HG02981 (cell line): ENCODE data around the gene AMACR.

Experiments used
- ATAC-seq: cut with Tn5 transposase; IDR thresholded peaks from one replicate; pipeline ENCODE4 v1.9.1; 2021; ENCODE audit warnings: mild to moderate bottlenecking, moderate library complexity; ENCODE audit not compliant: unreplicated experiment

AMACR gene

GRCh38 chr5:34009610-34010009 lies 1.8 kb upstream of the AMACR start:
- ATAC-seq = no peak

- ATAC-seq = no peak
Measured at GRCh38 chr5:34008802-34009201, 952 bp upstream of the AMACR start.

- ATAC-seq = no peak
Measured at GRCh38 chr5:34007201-34007620, 639 bp downstream of the AMACR start.

GRCh38 chr5:34005681-34006080 lies 2.2 kb downstream of the AMACR start:
- no peak for ATAC-seq

GRCh38 chr5:34005211-34005610 lies 2.6 kb downstream of the AMACR start:
- ATAC-seq = no peak

- no peak for ATAC-seq
Measured at GRCh38 chr5:34003941-34004340, 3.9 kb downstream of the AMACR start.

- ATAC-seq = no peak
Measured at GRCh38 chr5:34002629-34003328, 5.1 kb downstream of the AMACR start.

- no peak for ATAC-seq
Measured at GRCh38 chr5:34001241-34001841, 6.5 kb downstream of the AMACR start.

GRCh38 chr5:33999978-34000377 lies 7.9 kb downstream of the AMACR start:
- ATAC-seq = no peak

GRCh38 chr5:33997331-33997983 lies 10.4 kb downstream of the AMACR start:
- ATAC-seq = no peak

GRCh38 chr5:33995865-33996264 lies 12.0 kb downstream of the AMACR start:
- no peak for ATAC-seq

- no peak for ATAC-seq
Measured at GRCh38 chr5:33994845-33995244, 13.0 kb downstream of the AMACR start.

- no peak for ATAC-seq
Measured at GRCh38 chr5:33992864-33993263, 15.0 kb downstream of the AMACR start.

- ATAC-seq = no peak
Measured at GRCh38 chr5:33985447-33985846, 22.4 kb downstream of the AMACR start.

GRCh38 chr5:33984671-33985124 lies 23.2 kb downstream of the AMACR start, which contains the start of gene SLC45A2:
SLC45A2 (minus strand) TSS chr5:33984693; CDS start chr5:33984583, 110 bp downstream.
- ATAC-seq = no peak

- ATAC-seq = no peak
Measured at GRCh38 chr5:33984178-33984577, 23.7 kb downstream of the AMACR start.

- ATAC-seq = no peak
Measured at GRCh38 chr5:33981408-33982162, 26.3 kb downstream of the AMACR start.

- ATAC-seq = no peak
Measured at GRCh38 chr5:33980030-33980429, 27.8 kb downstream of the AMACR start.

- no peak for ATAC-seq
Measured at GRCh38 chr5:33978306-33978705, 29.5 kb downstream of the AMACR start.

- ATAC-seq = no peak
Measured at GRCh38 chr5:33976307-33976706, 31.5 kb downstream of the AMACR start.

GRCh38 chr5:33975852-33976251 lies 32.0 kb downstream of the AMACR start:
- ATAC-seq = no peak
